NCI-H2196 treated with DMSO at 0.1 percent for 48 hours (cell line): ENCODE data around the gene RHOB.
"Not testable (repeated sequence)": the region's sequence is repeated elsewhere in the genome, so short reads cannot be mapped to it uniquely, and the experiment has no call there.

Experiments
- DNase-seq: peaks from one replicate; lab custom pipeline; 2025; ENCODE audit not compliant: unreplicated experiment; lab: John Stamatoyannopoulos, UW

The RHOB gene

DNA sequence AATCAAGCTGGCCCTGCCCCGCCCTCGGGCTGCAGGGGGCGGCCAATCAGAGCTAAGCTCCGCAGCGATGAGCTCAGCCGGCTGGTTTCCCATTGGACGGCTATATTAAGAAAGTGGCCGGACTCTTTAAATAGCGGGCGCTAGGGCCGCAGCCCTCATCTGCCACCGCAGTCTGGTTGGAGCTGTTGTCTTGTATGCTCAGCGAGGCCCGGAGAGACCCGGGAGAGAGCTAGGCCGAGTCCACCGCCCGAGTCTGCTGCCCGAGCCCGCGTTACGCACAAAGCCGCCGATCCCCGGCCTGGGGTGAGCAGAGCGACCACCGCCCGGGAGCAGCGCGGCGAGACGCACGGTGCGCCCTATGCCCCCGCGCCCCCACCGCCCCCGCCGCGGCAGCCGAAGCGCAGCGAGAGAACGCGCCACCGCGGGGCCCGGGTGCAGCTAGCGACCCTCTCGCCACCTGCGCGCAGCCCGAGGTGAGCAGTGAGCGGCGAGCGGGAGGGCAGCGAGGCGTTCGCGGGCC is at the start of gene RHOB:
RHOB (plus strand) TSS at position 158 of the 520 bp plus-strand sequence. CDS start 392 bp downstream, outside the sequence.
- DNase-seq = peak; percentile 96

GRCh38 chr2:20397811-20398447 is 48.9 kb upstream of the RHOB start:
- no peak for DNase-seq

DNA sequence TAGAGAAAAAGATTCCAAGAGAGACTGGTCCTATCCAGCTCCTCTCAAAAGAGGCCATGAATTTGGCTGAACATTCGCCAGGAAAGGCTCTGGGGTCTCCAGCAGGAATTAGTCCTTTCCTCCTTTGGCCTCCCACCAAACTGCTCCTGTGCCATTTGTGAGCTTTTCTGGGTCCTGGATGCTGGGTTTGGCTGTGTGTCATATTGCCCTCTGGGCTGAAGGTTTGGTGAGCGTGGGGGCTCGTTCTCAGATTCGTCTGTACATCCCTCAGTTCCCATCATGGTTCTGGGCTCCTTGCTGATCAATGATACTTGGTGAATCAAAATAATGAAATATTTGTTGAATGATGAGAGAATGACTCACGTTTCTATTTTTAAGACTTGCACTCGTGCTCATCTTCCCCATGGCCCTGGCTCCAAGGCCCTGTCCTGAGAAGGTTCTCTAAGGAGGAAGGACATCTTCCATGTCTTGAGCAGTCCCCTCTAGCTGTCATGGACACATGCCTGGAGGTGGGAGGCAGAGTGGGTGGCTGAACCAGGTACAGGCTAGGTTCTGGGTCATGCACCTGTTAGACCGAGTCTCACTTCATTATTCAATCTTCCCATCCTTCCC is 47.8 kb upstream of the RHOB start:
- DNase-seq = no peak

DNA sequence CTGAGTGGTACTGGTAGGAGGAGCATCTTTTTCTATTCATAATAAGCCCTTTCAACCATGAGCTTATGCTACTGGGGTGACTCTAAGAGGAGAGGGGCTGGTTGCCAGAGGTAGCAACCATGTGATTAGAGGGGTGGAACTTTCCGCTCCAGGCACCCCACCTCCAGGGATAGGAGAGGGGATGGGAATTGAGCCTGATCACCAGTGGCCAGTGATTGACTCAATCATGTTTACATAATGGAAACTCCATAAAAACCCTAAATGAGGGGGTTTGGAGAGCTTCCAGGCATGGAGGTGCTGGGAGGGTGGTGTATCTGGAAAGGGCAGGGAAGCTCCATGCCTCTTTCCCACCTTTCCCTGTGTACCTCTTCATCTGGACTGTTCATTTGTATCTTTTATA is 46.6 kb upstream of the RHOB start:
- DNase-seq = no peak

GRCh38 chr2:20400787-20401488 is 45.9 kb upstream of the RHOB start:
- DNase-seq = no peak

DNA sequence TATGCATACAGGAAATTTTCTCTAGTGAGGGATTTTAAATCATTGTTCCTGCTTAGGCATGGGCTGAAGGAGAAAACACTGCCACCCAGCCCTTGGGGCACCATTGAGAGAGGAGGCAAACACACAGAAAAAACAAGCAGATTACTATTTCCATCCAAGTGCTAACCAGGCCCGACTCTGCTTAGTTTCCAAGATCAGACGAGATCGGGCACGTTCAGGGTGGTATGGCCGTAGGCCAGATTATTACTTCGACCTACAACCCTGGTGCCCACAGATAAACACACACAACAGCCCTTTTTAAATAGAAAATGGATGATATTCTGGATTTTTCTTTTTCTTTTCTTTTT is 45.4 kb upstream of the RHOB start:
- DNase-seq = no peak

DNA sequence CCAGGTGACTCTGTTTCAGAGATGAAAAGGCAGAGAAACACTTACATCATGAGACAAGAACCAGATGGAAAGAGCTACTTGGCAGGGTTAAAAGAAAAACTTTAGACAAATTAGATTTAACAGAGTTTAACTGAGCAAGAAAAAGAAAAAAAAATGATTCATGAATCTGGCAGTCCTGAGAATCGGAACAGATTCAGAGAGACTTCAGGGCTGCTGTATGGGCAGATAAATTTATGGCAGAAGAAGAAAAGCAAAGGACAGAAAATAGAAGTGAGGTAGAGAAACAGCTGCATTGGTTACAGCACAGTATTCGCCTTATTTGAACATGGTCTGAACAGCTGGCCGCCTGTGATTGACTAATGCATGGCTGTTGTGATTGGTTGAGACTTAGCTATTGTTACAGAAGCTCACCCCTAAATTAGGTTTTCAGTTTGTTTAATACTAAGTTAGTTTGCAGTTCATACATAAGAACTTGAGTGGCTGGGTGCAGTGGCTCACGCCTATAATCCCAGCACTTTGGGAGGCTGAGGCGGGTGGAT is 43.0 kb upstream of the RHOB start:
- no peak for DNase-seq

DNA sequence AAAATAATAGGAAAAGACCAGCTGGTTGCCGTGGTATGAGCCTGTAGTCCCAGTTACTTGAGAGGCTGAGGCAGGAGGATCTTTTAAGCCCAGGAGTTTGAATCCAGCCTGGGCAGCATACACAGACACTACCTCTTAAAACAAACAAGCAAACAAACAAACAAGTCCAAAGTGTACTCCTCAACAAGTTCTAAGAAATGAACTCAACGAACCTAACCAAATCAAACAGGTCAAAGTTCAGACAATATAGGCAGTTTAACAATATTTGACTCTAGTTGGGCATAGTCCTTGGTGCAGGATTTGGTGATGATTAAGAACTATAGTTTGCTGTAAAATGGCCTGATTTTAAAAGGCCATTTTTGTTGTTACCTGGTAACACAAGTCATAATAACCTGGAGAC is 41.9 kb upstream of the RHOB start:
- no peak for DNase-seq

DNA sequence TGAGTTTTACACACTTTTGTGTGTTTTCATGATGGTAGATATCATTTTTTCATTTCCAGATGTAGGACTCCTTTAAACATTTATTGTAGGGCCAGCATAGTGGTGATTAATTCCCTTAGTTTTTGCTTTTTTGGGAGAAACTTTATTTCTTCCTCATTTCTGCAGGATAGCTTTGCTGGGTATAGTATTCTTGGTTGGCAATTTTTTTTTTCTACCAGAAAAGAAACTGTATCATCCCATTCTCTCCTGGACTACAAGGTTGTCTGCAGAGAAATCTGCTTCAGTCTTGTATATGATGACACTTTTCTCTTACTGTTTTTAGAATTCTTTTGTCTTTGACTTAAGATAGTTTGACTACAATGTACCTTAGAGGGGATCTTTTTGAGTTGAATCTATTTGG is 37.8 kb upstream of the RHOB start:
- DNase-seq = no peak

- DNase-seq = no peak
Observed at GRCh38 chr2:20410556-20411277, 36.2 kb upstream of the RHOB start.

- DNase-seq = no peak
Observed at GRCh38 chr2:20411361-20411894, 35.4 kb upstream of the RHOB start.

- no peak for DNase-seq
Observed at GRCh38 chr2:20414806-20415205, 32.1 kb upstream of the RHOB start.

DNA sequence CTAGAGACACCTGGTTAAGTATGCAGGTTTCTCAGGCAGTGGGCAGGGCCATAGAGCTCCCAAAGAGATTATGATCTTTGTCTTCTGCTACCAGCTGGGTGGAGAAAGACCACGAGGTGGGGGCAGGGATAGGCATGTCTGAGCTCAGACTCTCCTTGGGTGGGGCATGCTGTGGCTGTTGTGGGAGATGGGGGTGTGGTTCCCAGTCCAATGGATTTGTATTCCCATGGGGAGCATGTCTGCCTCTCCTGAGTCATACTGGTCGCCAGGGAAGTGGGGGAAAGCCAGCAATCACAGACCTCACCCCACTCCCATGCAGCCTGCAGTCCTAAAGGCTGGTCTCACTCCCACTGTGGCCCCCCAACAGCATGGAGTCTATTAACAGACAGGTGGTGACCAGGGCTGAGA is 31.4 kb upstream of the RHOB start:
- DNase-seq = no peak

DNA sequence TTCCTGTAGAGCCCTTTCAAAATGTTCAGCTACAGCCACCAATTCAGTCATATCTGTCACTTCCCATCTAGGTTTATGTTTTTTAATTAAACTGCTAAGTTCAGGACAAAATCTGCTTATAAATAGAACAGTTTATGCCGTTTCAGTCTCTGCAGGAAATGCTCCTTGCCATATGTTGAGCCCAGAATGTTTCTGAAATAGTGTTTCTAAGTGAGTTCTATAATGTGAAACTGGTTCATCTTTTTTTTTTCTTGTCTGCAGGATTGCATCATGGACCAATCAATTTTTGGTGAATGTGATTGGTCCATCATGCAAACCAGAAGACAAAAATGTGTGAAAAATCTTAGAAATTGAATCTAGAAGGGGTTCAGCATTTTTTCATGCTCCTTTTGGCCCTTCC is 30.2 kb upstream of the RHOB start:
- no peak for DNase-seq

- DNase-seq = not testable (repeated sequence)
Observed at GRCh38 chr2:20417230-20417821, 29.5 kb upstream of the RHOB start.

DNA sequence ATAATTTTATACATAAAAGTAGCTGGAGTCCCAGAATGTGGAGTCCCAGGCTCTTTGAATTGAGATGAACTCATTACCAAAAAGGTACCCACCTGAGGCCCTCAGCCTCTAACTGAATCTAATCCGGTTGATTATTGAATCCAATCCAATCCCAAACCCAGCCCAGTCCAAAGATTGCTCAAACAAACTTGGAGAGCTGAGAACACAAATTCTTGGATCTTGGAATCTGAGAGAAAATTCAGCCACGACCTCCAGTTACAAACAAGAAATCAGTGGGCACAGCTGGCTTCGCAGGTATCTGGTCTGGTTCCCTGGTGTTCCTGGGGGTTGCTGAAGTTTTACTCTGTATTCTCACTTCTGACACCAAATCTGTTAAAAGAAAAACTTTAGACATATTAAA is 28.4 kb upstream of the RHOB start:
- DNase-seq = no peak

GRCh38 chr2:20419007-20419576 is 27.8 kb upstream of the RHOB start:
- DNase-seq = no peak

DNA sequence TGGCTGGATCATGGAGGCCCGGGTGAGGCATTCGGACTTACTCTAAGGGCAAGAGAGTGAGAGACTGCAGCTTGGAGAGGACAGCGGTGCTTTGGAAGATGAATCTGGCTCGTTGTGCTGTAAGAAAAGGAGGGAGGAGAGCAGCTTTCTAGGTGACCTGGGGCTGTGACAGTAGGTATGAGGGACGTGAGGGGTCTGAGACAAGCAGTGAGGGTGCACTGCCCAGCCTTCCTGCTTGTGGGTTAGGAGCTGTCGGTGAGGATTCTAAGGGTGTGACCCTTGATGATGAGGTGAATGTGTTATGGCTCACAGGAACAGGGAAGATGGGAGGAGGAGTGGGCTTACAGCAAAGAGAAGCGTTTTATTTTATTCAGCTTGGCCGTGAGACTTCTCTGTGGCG is 27.1 kb upstream of the RHOB start:
- no peak for DNase-seq

DNA sequence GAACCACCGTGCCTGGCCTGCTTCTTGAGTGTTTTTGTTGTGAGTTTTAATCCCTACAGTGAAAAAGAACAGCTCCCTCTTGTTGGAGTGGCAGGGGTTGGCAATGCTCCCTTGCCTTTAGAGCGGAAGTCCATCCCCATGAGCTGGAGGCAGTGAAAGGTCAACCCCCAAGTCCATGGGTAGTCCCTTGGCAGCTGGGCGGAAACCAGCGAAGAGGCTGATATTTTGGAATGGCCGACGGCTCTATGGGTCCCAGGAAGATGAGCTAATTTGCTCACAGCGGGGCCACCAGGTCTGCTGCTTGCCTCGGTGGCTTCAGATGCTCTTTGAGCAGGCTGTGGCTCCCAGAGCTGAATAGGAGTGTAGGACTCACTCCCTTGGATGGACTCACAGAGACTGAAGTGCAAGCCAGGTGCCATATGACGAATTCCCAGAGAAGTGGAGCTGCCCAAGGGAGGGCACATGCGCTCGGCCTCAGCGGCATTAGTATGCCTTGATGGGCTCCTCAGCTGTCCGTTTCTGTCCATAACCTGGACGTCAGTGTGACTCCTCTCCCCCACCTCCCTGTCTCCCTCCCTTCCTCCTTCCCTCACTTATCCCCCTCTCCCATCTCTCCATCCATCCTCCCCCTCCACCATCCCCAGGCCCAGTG is 25.4 kb upstream of the RHOB start:
- no peak for DNase-seq

DNA sequence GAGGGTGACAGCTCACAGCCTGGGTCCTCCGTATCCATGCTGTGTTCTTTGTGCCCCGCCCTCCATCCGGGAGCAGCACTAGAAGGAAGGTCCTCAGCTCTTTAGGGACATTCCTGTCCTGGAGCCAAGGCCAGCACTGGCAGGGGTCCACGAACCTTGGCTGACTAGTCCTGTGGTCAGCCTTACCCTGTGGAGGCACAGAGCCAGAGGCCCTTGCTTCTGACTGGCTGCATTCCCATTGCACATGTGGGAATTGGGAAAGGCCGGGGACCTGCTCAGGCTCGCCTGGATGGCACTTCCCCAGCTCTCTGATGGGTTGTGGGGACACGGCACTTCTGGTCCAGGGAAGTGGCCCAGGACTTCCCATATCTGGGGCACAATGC is 24.9 kb upstream of the RHOB start:
- peak; percentile 49 for DNase-seq
